ENCODE results near the gene BEND2. TPM values are rescaled to one million over a fixed set of nuclear protein-coding genes. Genes with fewer than 3 reads are reported as not detected.

Gene BEND2
- total and polyA plus RNA-seq, 10 of the 15 experiments (the other 5 are each of a cell fraction or from before 2014, with no cell fraction given) = not detected

DNA sequence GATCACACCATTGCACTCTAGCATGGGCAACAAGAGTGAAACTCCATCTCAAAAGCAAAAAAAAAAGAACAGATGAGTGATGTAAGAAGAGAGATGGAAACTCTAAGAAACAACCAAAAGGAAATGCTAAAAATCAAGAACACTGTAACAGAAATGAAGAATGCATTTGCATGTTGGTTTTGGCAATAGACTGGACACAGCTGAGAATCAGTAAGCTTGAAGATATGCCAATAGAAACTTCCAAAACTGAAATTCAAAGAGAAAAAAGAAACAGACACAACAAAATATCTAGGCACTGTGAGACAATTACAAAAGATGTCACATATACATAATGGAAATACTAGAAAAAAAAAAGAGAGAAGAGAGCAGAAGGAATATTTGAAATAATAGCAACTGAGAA, 93.7 kb downstream of the BEND2 start:
- no peaks in the 10 kb centered on the region for H3K79me2 ChIP-seq (ENCODE audit: control insufficient read depth, insufficient read depth, low read length)
- TF ChIP-seq YBX1 (IDR thresholded peaks at IDR 0.05) = no peak
- TF ChIP-seq SREBF2 (IDR thresholded peaks at IDR 0.05; ENCODE audit: low read length) = no peak
- no peak for TF ChIP-seq FOS (IDR thresholded peaks at IDR 0.05; ENCODE audit: borderline replicate concordance, extremely low read depth, insufficient read length)
- TF ChIP-seq DPF2 (IDR thresholded peaks at IDR 0.05) = no peak
- TF ChIP-seq CBFB (IDR thresholded peaks at IDR 0.05; ENCODE audit: low read depth) = no peak
- TF ChIP-seq TBL1XR1 (IDR thresholded peaks at IDR 0.05; ENCODE audit: low read depth, low read length) = no peak
- H3K36me3 ChIP-seq (ENCODE audit: control insufficient read depth in 2 of 2, insufficient read depth in 2 of 2, low read length in 1 of 2) = no peaks in the 10 kb centered on the region
- no peak for ATAC-seq
- intact Hi-C loops (cut with micrococcal nuclease; ENCODE audit: unreplicated experiment) = no loop called here
- POLR2A ChIA-PET = no interaction called here
- no TSS peak for BruUV-seq (replicated peaks)
- H3K4me3 ChIP-seq = no peak overlapping the region
- H3K9ac ChIP-seq (ENCODE audit: control insufficient read depth, insufficient read depth, low read length) = no peak overlapping the region
- H3K9me3 ChIP-seq (replicated peaks; ENCODE audit: control insufficient read depth, insufficient read depth, low read length) = no peaks in the 10 kb centered on the region
- H3K27me3 ChIP-seq (replicated peaks in 1 of 2; ENCODE audit: control insufficient read depth in 2 of 2, insufficient read depth in 2 of 2, low read length in 1 of 2) = no peaks in the 10 kb centered on the region
- FAIRE-seq = no peak
- in situ Hi-C loops (cut with MboI) = no loop called here
- H3K4me1 ChIP-seq (ENCODE audit: control insufficient read depth, insufficient read depth, low read length) = no peaks in the 10 kb centered on the region
- H3K27ac ChIP-seq (ENCODE audit: control insufficient read depth, insufficient read depth) = no peak overlapping the region
- CTCF ChIA-PET = no interaction called here
- no peaks in the 10 kb centered on the region for H4K20me1 ChIP-seq (ENCODE audit: control insufficient read depth, insufficient read depth)
- H2AFZ ChIP-seq (ENCODE audit: control insufficient read depth, low read depth, low read length) = no peak overlapping the region
- SMC1A ChIA-PET (ENCODE audit: uncharacterized antibody, unreplicated experiment) = no interaction called here
- no peak overlapping the region for H3K4me2 ChIP-seq (ENCODE audit: control insufficient read depth, insufficient read depth)
- RAD21 ChIA-PET (ENCODE audit: unreplicated experiment) = no interaction called here
- no peak for DNase-seq (ENCODE audit: low read depth, low spot score)

DNA sequence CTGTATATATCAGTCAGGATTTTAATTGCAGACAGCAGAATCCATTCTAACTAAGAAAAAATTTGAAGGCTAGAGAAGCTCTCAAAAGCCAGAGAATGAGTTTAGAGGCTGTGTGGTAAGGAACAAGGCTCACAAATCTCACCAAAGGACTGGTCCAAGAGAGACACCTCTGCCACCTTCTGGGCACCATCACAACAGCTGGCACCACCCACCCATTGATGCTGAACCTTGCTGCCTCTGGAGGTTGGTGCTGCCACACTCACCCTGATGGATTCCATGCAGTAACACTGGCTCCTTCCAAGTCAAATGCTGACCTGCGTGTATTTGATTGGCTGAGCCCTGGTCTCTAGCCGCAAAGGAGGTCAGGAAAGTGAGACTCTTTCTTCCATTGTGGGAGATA, 100.8 kb downstream of the BEND2 start:
- Histone ChIP-seq H3K4me3 (no peak overlapping the region), H3K27me3 (replicated peaks in 1 of 2; ENCODE audit: control insufficient read depth in 2 of 2, insufficient read depth in 2 of 2, low read length in 1 of 2) (no peaks in the 10 kb centered on the region), H3K4me2 (ENCODE audit: control insufficient read depth, insufficient read depth) (no peak overlapping the region), H3K36me3 (ENCODE audit: control insufficient read depth in 2 of 2, insufficient read depth in 2 of 2, low read length in 1 of 2) (no peaks in the 10 kb centered on the region), H3K79me2 (ENCODE audit: control insufficient read depth, insufficient read depth, low read length) (no peaks in the 10 kb centered on the region), H4K20me1 (ENCODE audit: control insufficient read depth, insufficient read depth) (no peaks in the 10 kb centered on the region), H2AFZ (ENCODE audit: control insufficient read depth, low read depth, low read length) (no peak overlapping the region), H3K9ac (ENCODE audit: control insufficient read depth, insufficient read depth, low read length) (no peak overlapping the region), H3K27ac (ENCODE audit: control insufficient read depth, insufficient read depth) (no peak overlapping the region), H3K4me1 (ENCODE audit: control insufficient read depth, insufficient read depth, low read length) (no peaks in the 10 kb centered on the region), H3K9me3 (replicated peaks; ENCODE audit: control insufficient read depth, insufficient read depth, low read length) (no peaks in the 10 kb centered on the region)
- ChIA-PET SMC1A (ENCODE audit: uncharacterized antibody, unreplicated experiment) (no interaction called here), POLR2A (no interaction called here), CTCF (no interaction called here), RAD21 (ENCODE audit: unreplicated experiment) (no interaction called here)
- intact Hi-C loops (cut with micrococcal nuclease; ENCODE audit: unreplicated experiment) (no loop called here), in situ Hi-C loops (cut with MboI) (no loop called here)
- DNase-seq (ENCODE audit: low read depth, low spot score) (no peak), ATAC-seq (no peak), FAIRE-seq (no peak)
- WGBS (ENCODE audit: insufficient coverage, insufficient replicate concordance, low lambda C conversion rate, missing lambda C conversion rate) = 78% methylated on average over 2 of the region's 2 CpGs
- no TSS peak for BruUV-seq (replicated peaks)
- TF ChIP-seq CBFB (IDR thresholded peaks at IDR 0.05; ENCODE audit: low read depth) (no peak), SMAD5 (IDR thresholded peaks at IDR 0.05; ENCODE audit: low read depth) (no peak), TCF3 (IDR thresholded peaks at IDR 0.05; ENCODE audit: borderline replicate concordance, insufficient read depth, low read depth, low read length) (no peak)
- TF ChIP-seq, protein P1, sequence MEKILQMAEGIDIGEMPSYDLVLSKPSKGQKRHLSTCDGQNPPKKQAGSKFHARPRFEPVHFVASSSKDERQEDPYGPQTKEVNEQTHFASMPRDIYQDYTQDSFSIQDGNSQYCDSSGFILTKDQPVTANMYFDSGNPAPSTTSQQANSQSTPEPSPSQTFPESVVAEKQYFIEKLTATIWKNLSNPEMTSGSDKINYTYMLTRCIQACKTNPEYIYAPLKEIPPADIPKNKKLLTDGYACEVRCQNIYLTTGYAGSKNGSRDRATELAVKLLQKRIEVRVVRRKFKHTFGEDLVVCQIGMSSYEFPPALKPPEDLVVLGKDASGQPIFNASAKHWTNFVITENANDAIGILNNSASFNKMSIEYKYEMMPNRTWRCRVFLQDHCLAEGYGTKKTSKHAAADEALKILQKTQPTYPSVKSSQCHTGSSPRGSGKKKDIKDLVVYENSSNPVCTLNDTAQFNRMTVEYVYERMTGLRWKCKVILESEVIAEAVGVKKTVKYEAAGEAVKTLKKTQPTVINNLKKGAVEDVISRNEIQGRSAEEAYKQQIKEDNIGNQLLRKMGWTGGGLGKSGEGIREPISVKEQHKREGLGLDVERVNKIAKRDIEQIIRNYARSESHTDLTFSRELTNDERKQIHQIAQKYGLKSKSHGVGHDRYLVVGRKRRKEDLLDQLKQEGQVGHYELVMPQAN (conservative IDR thresholded peaks at IDR 0.05) = no peak
- TF ChIP-seq, protein P2, sequence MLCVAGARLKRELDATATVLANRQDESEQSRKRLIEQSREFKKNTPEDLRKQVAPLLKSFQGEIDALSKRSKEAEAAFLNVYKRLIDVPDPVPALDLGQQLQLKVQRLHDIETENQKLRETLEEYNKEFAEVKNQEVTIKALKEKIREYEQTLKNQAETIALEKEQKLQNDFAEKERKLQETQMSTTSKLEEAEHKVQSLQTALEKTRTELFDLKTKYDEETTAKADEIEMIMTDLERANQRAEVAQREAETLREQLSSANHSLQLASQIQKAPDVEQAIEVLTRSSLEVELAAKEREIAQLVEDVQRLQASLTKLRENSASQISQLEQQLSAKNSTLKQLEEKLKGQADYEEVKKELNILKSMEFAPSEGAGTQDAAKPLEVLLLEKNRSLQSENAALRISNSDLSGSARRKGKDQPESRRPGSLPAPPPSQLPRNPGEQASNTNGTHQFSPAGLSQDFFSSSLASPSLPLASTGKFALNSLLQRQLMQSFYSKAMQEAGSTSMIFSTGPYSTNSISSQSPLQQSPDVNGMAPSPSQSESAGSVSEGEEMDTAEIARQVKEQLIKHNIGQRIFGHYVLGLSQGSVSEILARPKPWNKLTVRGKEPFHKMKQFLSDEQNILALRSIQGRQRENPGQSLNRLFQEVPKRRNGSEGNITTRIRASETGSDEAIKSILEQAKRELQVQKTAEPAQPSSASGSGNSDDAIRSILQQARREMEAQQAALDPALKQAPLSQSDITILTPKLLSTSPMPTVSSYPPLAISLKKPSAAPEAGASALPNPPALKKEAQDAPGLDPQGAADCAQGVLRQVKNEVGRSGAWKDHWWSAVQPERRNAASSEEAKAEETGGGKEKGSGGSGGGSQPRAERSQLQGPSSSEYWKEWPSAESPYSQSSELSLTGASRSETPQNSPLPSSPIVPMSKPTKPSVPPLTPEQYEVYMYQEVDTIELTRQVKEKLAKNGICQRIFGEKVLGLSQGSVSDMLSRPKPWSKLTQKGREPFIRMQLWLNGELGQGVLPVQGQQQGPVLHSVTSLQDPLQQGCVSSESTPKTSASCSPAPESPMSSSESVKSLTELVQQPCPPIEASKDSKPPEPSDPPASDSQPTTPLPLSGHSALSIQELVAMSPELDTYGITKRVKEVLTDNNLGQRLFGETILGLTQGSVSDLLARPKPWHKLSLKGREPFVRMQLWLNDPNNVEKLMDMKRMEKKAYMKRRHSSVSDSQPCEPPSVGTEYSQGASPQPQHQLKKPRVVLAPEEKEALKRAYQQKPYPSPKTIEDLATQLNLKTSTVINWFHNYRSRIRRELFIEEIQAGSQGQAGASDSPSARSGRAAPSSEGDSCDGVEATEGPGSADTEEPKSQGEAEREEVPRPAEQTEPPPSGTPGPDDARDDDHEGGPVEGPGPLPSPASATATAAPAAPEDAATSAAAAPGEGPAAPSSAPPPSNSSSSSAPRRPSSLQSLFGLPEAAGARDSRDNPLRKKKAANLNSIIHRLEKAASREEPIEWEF (IDR thresholded peaks at IDR 0.05; ENCODE audit: insufficient replicate concordance, low read depth, low read length) = no peak

Data from GM12878 (cell line).